GM12873 (cell line): ENCODE measurements around the gene CST7.

ENCODE experiments used
- CTCF ChIP-seq: IDR thresholded peaks from 2 replicates; pipeline ENCODE4 v1.5.1; 2012; ENCODE audit warnings: low read depth, mild to moderate bottlenecking, moderate library complexity, low read length, control low read depth; ENCODE audit not compliant: insufficient read depth; ENCODE audit errors: missing control alignments

The CST7 gene

GRCh38 chr20:24935140-24935539 lies 13.9 kb upstream of the CST7 start:
- TF ChIP-seq CTCF, result no peak

DNA sequence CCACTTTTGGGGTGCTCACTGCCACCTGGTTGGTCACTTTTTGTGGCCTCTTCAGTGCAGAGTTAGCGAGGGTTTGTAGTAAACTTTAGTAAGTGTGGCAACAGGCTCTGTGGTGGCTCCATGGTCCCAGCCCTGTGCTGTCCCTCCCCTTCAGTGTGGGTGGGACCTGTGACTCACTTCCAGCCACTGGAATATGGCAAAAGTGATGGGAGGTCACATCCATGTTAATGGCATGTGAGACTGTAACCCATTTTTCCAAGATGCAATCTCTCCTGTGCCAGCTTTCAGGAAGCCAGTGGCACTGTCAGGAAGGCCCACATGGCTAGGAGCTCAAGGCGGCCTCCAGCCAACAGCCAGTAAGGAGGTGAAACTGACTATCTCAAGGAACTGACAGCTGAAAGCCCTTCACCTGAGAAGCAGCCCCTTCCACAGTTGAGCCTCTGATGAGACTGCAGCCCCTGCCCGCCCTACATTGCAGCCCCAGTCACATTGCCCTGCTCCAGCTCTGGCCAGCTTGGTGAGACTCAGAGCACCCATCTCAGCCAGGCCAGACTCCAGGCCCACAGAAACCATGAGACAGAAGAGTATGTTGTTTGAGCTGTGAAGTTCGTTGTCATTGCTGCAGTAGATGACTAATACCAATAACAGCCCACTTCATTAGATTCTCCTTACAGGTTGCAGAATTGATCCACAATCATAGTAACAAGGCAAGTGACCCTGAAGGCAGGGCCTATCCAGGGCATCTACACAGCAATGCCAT lies 13.1 kb upstream of the CST7 start:
- no peak for TF ChIP-seq CTCF

DNA sequence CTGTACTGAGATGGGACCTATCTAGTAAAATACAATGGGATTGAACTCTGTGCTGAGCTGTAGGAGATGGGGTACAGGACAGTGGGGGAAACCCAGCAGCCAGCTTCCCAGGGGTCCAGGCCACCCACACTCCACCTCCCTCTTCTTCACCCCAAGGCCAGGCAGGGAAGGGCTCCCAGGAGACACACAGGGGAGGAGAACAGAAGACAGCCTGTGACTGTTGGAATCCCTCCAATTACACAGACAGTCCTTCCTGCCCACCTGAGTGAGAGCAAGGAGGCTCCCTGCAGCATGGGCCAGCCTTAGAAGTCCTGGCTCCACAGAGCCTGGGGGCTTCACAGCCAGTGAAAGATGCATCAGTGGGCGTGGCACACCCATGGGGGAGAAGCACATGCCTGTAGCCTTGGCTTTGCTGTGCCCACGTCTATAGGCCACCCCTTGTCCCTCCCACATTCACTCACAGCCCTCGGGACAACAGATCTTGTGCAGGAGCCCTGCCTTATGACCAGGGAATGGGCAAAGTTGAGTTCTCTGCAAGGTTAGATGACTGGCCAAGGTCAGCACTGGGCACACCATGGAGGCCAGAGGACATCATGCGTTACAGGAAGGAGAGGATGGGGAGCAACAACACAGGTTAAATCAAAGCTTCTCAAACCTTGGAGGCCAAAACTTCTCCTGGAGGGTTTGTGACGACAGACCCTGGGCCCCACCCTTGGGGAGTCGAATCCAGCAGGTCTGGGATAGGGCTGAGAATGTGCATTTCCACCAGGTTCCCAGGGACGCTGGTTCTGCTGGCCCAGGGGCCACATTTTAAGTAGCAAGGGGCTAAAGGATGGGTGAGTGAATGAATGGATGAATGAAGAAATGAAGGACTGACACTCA lies 12.3 kb upstream of the CST7 start:
- TF ChIP-seq CTCF, result no peak

DNA sequence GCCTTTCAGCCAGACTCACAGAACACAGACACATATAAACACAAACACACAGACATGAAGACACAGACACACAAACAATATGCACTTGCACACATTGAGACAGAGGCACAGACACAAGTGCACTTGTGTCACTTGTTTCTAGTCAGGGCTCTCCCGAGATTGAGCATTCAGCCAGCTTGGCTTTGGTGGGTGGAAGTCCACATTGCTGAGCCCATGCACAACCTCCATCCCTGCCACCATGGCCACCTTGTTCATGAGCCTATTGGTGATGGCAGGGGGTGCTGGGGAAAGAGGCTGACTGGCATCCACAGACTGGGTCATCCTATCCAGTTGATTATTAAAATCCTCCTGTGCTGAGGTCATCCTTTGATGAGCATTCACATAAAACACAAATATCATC lies 11.5 kb upstream of the CST7 start:
- no peak for TF ChIP-seq CTCF

DNA sequence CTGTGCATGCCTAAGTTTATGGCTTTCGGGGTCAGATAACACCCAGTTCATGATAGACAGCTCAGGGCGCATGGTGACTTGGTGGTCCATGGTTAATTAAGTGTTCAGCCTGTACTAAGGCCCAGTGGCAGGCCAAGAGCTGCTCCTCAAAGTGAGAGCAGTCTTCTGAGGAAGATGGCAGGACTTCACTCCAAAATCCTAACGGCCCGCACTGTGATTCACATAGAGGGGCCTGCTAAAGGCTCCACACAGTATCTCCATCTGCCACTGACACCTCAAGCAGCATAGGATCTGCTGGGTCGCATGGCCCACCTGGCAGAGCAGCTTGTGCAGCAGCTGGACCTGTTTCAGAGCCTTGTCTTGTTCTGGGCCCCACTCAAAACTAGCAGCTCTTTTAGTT lies 10.6 kb upstream of the CST7 start:
- TF ChIP-seq CTCF, result no peak

GRCh38 chr20:24939036-24939435 lies 10.0 kb upstream of the CST7 start:
- no peak for TF ChIP-seq CTCF

GRCh38 chr20:24942679-24943078 lies 6.4 kb upstream of the CST7 start:
- TF ChIP-seq CTCF, result no peak
